HG03342 (cell line): ENCODE data around the gene ZNF438.
"Not testable (repeated sequence)": the region's sequence is repeated elsewhere in the genome, so short reads cannot be mapped to it uniquely, and the experiment has no call there.

Source experiments
- ATAC-seq: cut with Tn5 transposase; IDR thresholded peaks from one replicate; pipeline ENCODE4 v1.9.1; 2021; ENCODE audit warnings: mild to moderate bottlenecking, moderate library complexity; ENCODE audit not compliant: unreplicated experiment

The ZNF438 gene

DNA sequence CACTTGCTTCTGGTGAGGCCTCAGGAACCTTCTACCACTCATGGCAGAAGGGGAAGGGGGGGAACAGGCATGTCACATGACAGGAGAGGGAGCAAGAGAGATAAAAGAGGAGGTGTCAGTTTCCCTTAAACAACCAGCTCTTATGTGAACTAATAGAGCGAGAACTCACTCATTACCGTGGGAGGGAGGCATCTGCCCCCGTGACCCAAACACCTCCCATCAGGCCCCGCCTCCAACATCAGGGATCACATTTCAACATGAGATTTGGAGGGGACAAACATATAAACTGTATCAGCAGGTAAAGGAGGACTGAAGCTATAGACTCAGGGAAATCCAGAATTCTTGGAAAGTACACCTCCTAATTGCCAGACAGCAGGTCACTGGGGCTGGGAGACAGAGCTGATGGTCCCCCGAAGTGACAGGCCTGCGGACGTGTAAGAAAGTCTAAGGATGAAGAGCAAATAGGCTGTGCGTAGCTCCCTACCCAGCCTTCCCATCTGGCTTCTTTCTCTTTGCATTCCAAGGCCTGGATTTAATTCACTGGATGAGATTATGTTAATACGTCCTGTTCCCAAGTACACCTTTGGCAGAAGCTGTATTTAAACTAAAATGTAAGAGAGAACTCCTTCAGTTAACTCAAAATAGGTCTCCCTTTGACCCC is 215.4 kb downstream of the ZNF438 start:
- ATAC-seq = no peak

DNA sequence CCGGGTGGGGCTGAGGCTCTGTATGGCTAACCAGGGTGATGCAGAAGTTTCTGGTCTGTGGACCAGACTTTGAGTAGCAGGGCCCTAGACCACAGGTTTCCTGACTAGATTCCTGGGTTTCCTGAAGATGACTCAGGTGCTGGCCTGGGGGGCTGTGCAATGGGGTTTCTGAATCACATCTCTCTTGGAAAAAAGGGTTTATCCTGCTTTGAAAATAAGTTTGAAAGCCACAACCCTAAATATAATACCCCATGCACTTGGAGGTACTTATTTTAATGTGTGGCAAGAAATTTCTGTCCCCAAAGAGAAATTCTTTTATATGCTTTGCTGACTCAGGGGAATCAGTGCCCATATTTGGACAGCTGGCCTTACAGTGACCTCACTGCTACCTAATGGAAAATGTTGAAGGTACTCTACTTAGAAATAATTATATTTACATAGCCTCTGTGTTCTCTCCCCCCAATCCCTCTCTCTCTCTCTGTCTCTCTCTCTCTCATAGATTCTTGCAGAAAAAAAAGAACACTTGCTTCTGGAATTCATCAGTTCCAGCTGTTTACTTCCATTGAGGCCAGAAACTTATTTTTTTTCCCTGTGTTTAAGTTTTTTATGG is 217.7 kb downstream of the ZNF438 start:
- no peak for ATAC-seq

DNA sequence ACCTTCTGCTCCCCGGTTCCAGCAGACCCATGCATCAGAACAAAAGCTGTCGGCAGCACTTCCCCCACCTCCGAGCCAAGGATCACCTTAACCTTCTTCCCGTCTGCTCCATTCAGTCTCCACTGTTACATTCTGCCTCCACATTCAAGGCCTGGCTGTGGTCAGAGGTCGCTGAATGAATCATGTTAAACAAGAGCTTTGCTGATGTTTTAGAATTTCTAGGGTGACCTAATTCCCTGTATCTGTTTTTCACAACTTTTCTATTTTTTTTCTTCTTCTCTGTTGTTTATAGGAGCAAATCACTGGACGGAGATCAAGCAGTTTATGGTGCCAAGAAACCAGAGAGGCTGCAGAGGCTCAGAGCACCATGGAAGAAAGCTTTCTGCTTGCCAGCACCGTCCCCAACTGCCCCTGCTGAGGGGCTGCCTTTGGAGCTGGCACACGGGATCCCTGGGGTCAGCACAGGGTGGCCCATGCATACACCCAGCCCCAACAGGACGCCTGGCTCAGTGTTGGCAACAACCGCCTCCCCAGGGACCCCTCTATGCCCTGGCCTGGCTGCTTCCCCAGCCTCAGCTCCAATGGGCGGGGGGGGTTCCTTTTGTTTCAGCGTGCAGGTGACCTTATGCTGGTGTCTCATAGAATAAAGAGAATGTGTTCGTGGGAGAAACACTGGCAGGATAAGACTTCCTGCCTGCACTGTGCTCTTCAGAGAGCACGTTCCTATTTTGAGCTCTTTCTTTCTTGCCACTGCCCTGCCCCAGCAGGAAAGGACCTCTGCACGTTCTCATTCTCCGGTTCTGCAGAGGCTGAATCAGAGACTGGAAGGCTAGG is 219.4 kb downstream of the ZNF438 start:
- ATAC-seq = no peak

DNA sequence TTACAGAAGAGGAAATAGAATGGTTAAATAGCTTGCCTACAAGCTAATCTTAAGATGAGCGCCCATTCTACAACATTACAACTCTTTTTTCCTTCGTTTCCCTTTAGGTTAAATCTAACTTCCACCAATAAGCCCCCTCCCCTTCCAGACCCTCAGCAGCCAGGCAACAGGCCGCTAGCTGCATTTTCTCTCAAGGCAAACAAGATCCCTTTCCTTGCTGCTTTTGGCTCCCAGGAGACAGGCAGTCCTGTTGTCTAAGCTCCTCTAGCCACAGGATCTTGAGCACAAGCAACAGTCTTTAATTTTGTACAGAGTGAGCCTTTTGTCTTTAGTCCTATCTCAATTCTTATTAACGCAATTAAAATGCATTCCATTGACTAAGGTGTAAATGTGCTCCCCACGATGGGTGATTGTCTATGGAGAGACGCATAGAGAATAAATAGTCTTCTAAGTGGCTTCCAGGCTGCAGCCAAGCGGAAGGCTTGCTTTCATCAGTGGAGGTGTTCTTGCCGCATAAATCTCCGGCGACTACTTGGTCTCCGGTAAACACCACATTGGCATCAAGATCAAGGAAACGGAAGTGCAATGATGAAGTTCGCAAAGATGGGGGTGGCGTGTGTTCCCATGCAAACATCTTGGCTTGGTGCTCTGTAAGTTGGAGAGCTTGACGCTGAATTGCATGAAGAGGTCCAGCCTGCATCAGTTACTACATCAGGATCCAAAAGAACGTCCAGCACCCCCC is 220.2 kb downstream of the ZNF438 start:
- ATAC-seq = no peak

DNA sequence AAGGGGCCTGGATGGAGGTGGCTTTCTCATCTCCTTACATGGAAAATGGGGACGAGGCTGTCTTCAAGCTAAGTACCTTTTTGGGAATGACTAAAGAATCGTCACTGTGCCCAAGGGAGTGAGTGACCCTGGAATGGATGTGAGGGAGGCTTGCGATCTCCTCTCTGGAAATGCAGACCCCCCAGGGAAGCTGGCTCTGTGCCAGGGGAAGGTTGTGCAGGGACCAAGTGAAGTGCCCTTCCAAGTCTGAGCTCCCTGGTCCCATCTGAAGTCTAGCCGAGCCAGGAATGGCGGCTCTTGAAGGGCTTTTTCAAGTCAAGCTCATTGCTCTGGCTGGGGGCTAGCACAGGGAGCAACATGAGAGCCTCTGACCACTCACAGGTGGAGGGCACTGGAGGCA is 221.2 kb downstream of the ZNF438 start:
- ATAC-seq = no peak

DNA sequence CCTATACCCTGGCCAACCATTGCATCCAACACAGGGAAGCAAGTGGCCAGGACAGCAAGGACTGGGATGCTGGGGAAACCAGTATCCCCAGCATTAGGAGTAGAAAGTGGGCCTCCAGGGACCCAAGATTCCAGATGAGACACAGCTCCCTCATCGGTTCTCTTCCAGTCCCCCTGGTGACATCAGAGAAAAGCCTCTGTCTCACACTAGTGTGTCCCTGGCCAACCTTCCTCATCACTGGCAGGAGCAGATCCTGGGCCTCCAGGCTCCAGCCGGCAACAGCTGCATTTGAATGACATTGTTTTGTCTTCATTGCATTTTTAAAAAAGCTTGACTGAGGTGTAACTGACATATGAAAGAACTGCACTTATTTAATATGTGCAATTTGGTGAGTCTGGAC is 224.8 kb downstream of the ZNF438 start:
- no peak for ATAC-seq

DNA sequence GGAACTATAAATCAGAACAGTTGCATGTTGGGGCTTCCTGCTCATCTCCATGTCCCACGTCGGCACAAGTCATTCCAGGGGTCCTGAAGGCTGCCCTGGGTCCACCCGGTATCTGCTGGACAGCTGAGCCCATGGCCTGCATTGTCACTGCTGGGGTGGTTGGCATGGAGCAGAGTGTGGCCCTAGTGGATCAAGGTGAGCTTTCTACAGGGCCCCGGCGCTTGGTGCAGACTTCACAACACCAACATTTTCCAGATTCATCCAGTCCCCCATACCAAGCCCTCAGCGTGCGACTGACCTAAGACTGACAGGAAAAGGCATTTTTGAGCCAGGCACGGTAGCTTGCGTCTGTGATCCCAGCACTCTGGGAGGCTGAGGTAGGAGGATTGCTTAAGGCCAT is 226.6 kb downstream of the ZNF438 start:
- ATAC-seq = no peak

DNA sequence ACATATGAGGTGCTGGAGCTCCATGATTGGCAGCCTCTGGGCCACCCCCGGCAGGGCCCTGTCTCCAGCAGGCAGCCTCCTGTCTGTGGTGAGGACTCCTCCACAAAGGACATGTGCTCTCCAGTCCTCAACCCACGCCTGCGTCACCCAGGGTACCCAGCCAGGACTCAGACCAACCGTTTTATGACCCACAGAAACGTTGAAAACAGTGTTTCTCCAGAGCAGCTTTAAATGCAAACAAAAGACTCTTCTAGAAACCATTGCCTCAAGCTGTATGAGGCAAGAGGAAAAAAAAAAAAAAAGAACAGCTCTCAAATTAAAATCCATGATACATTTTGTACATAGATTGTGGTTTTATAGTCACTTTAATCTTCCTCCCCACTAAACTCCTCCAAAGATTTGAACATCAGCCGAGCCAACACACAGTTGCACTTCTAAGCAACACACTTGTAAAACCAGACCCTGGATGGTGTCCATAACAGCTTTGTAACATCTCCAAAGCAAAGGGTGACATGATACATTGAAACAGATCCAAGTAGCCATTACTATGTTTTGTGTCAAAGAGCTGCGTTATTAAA is 227.1 kb downstream of the ZNF438 start:
- no peak for ATAC-seq

DNA sequence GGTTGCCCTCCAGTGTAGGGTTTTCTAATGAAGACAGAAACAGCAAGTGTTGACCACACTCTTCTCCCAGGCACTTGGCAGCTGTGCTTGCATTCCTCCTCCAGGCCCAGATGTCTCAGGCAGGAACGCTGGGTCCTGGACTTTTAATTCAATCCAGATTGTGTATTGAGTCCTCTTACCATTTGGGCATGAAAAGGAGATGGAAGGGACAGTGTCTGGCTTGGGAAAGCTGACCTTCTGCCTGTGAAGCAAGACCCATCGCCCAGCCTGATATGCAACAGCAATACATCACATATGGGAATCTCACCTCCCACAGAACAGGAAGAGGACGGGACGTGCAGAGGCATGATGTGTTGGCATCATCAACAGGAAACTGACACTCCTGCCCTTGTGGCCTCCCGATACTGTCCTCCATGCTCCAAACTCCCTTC is 227.8 kb downstream of the ZNF438 start:
- no peak for ATAC-seq

DNA sequence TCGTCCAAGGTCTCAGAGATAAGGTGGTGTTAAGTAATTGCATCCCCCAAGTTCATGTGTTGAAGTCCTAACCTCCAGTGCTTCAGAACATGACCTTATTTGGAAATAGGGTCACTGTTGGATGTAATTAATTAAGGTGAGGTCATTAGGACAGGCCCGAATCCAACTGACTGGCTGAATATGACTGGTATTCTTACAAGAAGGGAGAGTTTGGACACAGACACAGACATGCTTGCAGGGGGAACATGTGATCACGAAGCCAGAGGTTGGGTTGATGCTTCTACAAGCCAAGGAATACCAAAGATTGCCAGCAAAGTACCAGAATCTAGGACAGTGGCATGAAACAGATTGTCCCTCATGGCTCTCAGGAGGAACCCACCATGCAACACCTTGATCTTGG is 228.6 kb downstream of the ZNF438 start:
- no peak for ATAC-seq

DNA sequence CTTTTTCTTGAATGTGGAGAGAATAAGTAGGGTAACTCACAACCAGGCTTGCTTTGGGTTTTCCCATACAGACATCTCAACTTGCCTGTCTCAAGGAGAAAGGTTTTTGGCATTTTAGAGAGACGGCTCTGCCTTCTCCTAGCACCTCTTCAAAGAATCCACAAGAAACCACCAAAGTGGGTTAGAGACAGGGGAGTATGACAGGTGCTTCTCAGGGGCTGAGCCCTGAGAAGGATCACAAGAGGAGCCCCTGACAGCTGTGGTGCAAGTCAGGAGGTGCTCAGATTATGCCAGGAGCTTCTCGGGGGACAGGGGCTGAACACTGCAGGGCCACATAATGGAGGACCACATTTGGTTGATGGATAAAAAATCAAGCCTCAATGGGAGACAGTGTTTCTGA is 231.3 kb downstream of the ZNF438 start:
- no peak for ATAC-seq

DNA sequence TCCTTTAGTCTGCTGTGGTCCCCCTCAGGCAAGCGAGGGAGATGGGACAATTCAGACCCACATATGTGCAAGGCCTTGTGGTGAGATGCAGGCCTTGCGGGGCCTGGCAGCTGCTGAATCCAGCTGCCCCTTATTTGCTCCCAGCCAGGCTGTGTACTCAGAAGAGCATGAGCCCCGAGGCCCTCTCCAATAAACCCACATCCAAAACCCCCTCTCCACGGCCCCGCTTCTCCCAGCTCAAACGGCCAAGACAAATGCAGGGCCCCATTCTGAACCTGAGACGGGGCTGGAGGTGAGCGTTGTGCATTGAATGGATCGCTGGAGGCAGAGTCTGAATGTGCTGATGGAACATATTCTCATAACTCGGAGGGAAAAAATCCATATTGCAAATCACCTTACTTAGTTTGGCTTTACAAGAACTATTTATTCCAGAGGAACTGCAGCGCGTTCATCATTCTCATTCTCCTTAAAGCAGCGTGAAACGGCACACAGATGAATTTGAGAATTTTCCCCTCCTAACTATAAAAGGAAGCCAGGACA is 232.9 kb downstream of the ZNF438 start:
- no peak for ATAC-seq

DNA sequence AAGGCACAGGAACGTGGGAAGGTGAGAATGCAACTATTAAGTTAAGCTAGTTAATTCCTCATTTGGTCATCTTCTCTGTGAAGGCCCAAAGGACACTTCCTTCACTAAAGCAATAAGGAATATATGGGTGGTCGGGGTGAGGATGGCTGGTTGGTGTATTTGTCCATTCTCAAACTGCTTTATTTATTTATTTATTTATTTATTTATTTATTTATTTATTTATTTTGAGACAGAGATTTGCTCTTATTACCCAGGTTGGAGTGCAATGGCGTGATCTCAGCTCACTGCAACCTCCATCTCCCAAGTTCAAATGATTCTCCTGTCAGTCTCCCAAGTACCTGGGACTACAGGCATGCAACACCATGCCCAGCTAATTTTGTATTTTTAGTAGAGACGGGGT is 236.6 kb downstream of the ZNF438 start:
- not testable (repeated sequence) for ATAC-seq
